ENCODE data around the gene DNAH8. TPM values are rescaled to one million over a fixed set of nuclear protein-coding genes. Genes with fewer than 3 reads are reported as not detected.

The DNAH8 gene
- total RNA-seq, 1 donor from 2014 or later, result 0.03 TPM

DNA sequence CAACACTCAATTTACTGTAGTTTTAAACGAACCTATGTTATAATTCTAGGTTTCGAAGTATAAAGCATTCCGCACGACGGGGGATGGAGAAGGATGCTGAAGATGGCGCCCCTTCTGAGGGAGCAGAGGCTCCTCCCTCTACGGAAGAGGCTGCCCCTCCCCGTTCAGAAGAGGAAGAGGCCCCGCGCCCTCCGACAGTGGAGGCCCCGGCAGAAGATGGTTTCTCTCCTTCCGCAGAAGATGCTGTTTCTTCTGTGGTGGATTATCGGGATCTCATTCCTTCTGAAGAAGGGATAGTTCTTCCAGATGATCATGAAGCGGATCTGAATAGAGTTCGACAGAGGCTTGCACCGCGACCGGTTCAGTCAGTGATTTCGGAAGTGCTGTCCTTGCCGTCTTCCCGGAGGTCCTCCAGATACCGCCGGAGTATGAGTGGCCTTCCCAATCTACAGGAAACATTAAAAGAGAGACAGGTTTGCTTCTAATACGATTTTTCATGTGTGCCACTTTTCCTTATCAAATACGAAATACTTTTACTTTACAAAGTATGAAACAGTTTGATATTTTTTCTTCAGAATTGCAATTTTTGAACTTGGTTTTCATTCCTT, 7.7 kb downstream of the DNAH8 start:
- TF ChIP-seq CTCF (IDR thresholded peaks at IDR 0.05), result no peak
- Histone ChIP-seq H3K4me3 (no peak overlapping the region), H3K4me1 (no peaks in the 10 kb centered on the region), H3K36me3 (no peaks in the 10 kb centered on the region), H3K27ac (no peak overlapping the region), H3K9me3 (no peaks in the 10 kb centered on the region), H3K27me3 (ENCODE audit: low read depth) (no peaks in the 10 kb centered on the region)
- no peak for ATAC-seq
- DNase-seq, result no peak
- intact Hi-C loops (cut with DNase I), result no loop called here

DNA sequence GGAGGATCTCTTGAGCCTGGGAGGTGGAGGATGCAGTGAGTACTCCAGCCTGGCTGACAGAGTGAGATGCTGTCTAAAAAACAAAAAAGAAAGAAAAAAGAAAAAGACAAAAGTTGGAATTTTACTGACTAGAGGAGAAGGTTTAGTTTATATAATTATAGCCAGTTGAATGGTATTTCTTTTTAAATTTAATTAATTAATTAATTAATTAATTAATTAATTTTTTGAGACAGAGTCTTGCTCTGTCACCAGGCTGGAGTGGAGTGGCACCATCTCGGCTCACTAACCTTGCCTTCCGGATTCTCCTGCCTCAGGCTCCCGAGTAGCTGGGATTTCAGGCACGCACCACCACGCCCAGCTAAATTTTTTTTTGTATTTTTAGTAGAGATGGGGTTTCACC, 8.7 kb downstream of the DNAH8 start:
- no peaks in the 10 kb centered on the region for H3K4me1 ChIP-seq
- H3K27me3 ChIP-seq (ENCODE audit: low read depth), result no peaks in the 10 kb centered on the region
- TF ChIP-seq CTCF (IDR thresholded peaks at IDR 0.05), result no peak
- intact Hi-C loops (cut with DNase I), result no loop called here
- no peak overlapping the region for H3K27ac ChIP-seq
- no peak for DNase-seq
- no peaks in the 10 kb centered on the region for H3K9me3 ChIP-seq
- no peaks in the 10 kb centered on the region for H3K36me3 ChIP-seq
- no peak overlapping the region for H3K4me3 ChIP-seq
- ATAC-seq, result no peak

GRCh38 chr6:38724343-38724742, 9.2 kb downstream of the DNAH8 start:
- TF ChIP-seq CTCF (IDR thresholded peaks at IDR 0.05), result no peak
- Histone ChIP-seq H3K4me1 (no peaks in the 10 kb centered on the region), H3K27me3 (ENCODE audit: low read depth) (no peaks in the 10 kb centered on the region), H3K27ac (no peak overlapping the region), H3K9me3 (no peaks in the 10 kb centered on the region), H3K4me3 (no peak overlapping the region), H3K36me3 (no peaks in the 10 kb centered on the region)
- no peak for DNase-seq
- intact Hi-C loops (cut with DNase I), result no loop called here
- no peak for ATAC-seq

DNA sequence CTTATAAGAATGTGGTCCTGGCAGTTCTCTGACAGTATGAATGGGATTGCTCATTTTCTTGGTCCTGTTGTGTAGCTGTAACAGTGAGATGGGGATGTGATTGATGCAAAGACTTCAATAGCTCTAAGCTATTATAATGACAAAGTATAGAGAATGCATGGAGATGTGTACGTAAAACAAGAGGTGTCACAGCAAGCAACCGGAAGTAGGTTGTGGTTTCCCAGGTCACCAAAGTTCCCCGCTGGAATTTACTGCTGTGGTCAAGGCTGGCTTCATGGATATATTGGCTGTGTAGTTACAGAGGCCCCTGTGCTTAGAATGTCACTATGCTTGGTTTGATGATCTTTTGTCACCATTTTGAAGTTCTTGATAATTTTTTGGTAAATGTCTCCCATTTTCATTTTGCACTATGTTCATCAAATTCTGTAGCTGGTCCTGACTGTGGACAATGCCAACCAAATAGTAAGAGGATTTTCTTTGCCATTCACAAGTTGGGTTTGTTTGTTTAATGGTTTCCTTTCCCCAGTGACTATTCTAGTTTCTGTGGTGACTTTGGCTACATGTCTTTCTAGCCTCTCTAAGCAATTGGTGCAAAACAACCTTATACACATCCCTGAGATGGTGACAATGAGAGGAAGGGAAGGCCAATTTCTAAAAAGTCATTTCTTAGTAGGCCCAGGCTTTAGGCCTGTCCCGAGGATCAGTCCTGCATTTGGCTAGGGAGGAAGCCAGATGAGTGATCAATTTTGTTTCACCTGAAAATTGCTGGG, 10.5 kb downstream of the DNAH8 start:
- Histone ChIP-seq H3K27ac (no peak overlapping the region), H3K36me3 (no peaks in the 10 kb centered on the region), H3K4me1 (no peaks in the 10 kb centered on the region), H3K4me3 (no peak overlapping the region), H3K27me3 (ENCODE audit: low read depth) (no peaks in the 10 kb centered on the region), H3K9me3 (no peaks in the 10 kb centered on the region)
- ATAC-seq, result no peak
- no peak for TF ChIP-seq CTCF (IDR thresholded peaks at IDR 0.05)
- intact Hi-C loops (cut with DNase I), result no loop called here
- no peak for DNase-seq

- no peak for TF ChIP-seq CTCF (IDR thresholded peaks at IDR 0.05)
- no peaks in the 10 kb centered on the region for H3K27me3 ChIP-seq (ENCODE audit: low read depth)
- DNase-seq (no peak), ATAC-seq (no peak)
- intact Hi-C loops (cut with DNase I), result no loop called here
- no peaks in the 10 kb centered on the region for H3K9me3 ChIP-seq
- no peak overlapping the region for H3K27ac ChIP-seq
- no peaks in the 10 kb centered on the region for H3K36me3 ChIP-seq
- H3K4me1 ChIP-seq, result no peaks in the 10 kb centered on the region
- H3K4me3 ChIP-seq, result no peak overlapping the region
Measured at GRCh38 chr6:38728203-38728602, 13.1 kb downstream of the DNAH8 start.
